GM18858 (cell line): Measurements from ENCODE around the gene KRT78.
"Not testable (repeated sequence)": the region's sequence is repeated elsewhere in the genome, so short reads cannot be mapped to it uniquely, and the experiment has no call there.

Experiments used
- ATAC-seq: cut with Tn5 transposase; IDR thresholded peaks from one replicate; pipeline ENCODE4 v1.9.1; 2021; ENCODE audit not compliant: unreplicated experiment

Gene KRT78

DNA sequence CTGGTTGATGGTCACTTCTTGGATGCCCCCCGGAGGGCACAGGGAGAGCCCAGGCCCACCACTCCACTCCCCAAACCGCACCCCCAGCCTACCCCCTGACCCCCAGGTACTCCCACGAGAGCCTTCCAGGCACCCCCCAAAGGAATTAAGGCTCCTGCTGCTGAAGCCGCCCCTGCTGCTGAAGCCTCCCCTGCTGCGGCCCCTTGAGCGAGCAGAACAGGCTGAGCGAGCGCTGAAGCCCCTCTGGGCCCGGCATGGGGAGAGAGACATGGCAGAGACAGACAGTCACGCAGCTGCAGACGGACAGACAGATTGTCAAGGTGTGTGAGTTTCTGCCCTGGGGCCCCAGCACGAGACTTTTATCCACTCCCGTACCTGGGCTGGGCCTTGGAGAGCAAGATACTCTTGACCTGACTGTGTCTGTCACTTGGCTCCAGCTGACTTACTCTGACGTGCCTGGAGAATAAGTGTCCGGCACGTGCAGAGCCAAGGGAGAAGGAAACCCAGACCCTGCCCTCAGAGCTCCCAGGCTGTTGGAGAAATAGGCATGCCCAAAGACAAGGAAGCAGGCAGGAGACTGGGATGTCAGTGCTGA lies at the start of gene KRT78:
Gene KRT78, minus strand, starts transcription at position 334 of the 595 bp plus-strand sequence. Its CDS starts 64 bp downstream, at position 270.
- ATAC-seq: no peak

DNA sequence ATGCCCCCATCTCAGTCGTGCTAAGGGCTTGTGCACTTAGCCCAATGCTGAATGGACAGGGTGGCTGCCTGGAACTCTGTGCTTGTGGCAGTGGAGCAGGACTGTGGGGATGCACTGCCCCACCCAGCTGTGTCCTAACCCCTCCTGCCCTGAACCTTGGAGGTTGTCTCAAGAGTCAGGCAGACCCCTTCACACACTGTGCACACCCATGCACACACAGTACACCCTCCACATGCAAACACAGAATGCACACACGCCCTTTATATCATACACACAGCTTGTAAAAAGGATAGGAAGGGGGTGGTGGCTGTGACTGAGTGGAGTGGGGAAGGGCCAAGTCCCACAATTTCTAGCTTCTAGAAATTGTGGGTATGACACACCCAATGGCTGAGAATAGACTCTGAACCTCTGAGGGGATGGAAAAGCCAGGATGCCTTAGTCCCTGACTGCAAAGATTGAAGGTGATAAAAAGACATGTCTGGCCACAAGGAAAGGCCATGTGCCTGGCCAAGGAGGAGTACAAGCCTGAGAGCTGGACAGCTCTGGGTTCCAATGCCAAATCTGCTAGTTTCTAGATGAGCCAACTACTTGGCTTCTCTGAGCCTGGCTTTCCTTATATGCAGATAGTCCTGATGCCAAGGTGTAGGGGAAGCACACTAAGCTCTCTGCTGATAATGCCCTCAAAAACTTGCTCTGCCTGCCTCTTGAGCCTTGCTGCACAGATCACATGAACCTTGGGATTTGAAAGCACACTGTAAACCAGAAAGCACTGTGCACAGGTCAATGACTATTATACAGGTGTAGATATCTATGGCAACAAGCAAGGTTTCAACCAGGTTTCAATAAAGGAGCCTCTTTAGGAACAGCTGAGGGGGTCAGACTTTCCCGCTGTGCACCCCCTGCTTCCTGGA lies 47.7 kb upstream of the KRT78 start:
- no peak for ATAC-seq

GRCh38 chr12:52895726-52896189 lies 47.0 kb upstream of the KRT78 start:
- no peak for ATAC-seq

GRCh38 chr12:52892974-52893373 lies 44.2 kb upstream of the KRT78 start:
- no peak for ATAC-seq

DNA sequence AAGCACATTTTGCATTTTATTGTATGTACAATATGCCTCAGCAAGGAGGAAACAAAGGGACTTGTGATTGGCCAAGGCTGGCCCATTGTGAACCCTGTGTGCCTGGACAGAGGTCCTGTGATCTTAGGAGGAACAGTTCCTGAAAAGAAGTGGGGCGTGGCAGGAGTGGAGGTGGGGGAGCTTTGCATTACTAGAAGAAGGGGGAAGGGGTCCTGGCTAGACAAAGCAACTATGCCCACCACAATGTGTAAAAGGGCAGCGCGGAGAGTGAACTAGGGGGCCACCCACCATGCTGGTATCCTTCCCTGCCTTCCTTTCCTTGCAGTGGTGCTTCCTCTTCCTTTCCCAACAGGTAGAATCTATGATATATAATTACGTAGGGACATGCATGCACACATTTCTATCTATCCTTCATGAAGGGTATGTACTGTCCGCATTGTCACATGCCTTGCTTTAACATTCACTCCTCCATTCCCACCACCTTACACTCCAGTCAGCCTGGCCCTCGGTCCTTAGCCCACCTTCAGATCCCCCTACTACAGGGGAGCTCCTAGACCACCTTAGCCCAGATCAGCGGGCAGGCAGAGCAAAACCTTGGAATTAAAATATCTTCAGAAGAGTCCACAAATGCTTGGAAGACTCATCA lies 43.5 kb upstream of the KRT78 start:
- no peak for ATAC-seq

GRCh38 chr12:52891044-52891443 lies 42.2 kb upstream of the KRT78 start:
- no peak for ATAC-seq

GRCh38 chr12:52890417-52890816 lies 41.6 kb upstream of the KRT78 start:
- no peak for ATAC-seq

DNA sequence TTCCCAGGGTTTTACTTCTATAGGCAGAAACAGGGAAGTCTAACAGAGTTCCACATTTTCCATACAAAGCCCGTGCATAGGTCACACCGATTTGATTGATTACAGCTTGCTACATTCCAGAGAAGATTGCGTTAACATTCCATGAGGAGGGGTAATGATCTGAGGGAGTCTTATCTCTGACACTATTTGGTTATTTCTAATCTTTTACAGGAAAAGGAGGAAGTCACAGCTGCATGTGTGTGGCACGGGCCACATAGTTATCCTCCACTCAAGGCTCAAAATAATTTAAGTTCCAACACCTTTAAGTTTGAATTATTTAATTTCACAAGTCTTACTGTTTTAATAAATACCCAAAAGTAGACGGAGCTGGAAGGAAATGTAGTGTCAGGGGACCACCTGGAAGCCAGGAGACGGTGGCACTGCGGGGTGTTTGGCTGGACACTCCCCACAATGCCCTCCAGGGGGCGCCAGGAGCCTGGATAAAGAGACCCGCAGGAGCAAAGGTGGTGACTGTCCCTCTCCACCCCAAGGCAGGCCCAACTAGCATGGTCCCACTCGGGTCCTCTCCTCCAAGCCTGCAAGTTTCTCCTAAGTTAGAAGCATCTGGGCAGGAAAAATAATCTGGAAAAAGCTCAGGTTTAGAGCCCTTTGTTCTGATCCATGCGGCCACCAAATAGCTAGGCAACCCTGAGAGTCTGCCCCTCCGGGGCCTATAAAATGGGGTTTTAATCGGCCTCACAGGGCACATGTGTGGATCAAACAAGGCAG lies 35.9 kb upstream of the KRT78 start:
- no peak for ATAC-seq

DNA sequence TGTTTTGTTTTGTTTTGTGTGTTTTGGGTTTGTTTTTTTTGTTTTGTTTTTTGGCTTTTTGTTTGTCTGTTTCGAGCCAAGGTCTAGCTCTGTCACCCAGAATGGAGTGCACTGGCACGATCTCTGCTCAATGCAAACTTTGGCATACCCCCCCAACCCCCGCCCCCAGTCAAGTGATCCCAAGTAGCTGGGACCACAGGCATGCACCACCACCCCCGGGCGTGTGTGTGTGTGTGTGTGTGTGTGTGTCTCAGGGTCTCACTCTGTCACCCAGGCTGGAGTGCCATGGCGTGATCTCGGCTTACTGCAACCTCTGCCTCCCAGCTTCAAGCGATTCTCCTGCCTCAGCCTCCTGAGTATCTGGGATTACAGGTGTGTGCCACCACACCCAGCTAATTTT lies 31.7 kb upstream of the KRT78 start:
- ATAC-seq: not testable (repeated sequence)

DNA sequence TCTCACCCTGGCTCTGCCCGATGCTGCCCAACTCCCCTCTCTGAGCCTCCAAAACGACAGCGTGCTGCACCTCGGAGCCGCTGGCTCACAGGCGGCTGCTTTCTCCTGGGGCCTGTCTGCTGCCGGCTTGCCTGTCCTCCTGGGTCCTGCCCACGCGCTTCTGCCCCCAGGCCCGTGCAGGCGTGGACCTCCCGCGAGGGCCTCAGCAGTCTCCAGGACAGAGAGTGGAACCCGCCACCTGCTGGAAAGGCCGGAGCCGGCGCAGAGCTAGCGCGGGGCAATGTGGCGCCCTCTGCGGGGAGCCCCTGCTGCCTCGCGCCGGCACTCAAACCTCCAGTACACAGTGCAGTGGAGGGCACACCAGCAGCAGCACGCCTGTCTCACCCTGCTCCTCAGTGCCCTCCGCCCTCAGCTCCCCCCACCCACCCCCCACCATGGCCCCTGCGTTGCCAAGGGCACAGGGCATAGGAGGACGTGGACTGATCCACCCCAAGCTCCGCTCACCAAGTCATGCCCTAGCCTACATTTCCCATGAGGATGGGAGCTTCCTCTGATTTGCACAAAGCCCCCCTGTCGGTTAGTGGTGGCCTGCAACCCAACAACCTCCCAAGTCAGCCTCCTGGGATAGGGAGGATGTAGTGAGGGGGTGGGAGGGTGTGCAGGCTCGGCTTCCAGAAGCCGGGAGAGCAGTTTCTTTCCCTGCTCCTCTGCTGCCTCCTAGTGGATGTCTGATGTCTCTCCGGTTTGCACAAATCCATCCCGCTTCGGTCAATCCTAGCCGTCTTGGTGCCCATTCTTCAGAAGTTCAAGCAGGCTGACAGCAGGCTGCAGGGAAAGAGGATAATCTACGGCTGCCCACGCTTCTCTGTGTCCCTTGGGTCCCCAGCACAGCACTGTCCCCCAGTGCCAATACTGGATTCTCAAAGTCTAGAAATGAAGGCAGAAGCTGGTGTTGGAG lies 30.9 kb upstream of the KRT78 start:
- ATAC-seq: no peak

DNA sequence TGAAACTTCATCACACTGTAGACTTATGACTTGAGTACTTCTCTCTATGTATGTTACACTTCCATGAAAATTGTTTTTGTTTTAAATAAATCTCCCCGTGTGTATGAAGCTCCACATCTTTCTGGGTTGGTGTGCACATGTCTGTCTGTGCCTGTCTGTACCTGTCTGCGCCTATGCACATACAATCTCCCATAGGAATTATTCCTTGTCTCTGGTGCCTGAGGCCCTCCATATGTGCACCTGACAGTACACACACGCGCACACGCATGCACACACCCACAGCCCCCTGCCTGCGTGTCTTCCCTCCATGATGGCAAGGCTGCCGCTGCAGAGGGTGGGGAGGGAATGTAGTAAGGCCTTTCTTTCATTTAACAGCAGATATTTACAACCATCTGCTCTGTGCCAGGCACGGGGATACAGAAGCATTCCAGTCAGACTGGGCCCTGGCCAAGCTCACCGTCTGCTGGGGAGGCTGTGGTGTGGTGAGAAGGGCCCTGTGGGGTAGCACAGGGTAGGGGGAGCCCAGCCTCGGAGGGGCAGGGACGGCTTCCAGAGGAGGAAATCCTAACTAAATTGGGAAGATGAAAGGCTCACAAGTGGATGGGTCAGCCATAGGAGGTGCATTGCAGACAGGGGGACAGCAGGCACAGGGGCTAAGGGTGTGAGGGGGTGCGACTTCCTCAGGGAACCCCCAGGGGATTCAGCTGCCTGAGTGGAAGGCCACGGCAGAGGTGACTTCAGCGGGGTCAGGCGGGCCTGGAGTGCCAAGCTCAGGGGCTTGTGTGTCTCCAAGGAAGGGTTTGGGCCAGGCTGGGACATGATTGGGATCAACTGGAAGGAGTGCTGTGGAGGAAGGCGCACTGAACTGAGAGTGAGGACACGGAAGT lies 30.0 kb upstream of the KRT78 start:
- ATAC-seq: no peak

- ATAC-seq: no peak
These were observed 28.4 kb upstream of the KRT78 start for GRCh38 chr12:52877242-52877641.

DNA sequence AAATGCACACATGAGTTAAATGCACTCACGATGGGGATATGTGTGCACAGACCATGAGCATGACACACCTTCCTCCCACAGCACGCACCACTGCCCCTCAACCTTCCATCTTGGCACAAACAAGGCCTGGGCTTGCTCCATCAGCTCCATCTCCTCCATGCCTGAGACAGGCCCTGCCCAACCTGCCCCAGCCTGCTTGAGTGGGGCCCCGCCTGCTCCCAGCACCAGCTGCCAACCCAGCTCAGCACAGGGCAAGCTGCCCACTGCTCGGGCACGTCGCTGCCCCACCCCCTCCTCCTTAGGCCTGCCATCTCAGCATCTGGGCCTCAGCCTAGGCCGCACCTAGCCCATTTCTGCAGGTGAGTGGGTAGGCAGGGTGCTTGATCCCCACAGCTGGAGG lies 27.6 kb upstream of the KRT78 start:
- ATAC-seq: no peak

DNA sequence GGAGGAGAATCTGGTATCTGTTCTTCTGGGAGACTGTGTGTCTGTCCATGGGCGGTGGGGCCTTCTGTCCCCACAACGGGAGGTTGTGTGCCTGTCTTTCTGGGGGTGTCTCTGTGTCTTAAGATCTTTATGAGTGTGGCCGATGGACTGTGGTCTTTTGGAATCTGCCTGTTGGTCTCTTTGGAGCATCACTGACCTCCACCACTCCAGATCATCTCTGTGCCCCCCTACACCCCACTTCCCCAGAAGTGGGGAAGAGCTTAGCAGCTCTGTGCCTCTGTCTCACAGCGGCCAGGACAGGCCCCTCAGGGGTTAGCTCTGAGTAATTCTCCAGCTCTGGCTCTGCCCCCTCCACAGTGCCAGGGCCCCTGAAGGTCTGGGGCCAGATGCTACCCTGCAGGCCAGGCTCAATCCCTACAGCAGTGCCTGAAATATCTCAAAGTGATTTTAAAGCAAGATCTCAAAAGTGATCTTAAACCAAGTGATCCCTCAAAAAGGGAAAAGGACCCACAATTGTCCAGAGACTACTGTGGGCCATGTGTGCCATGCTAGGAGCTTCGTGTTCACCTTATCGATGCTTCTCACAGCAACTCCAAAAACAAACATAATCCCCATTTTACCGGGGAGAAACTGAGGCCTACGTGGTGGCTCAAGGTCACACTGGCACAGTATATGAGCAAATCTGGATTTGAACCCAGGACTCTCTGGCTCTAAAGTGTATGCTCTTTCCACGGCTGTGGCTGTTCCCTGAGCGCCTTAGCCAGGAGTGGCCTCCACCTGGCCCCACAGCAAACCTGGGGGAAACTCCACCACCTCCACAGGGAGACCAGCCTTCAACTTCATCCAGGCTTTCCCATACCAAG lies 26.0 kb upstream of the KRT78 start:
- no peak for ATAC-seq

GRCh38 chr12:52873832-52874572 lies 25.2 kb upstream of the KRT78 start:
- no peak for ATAC-seq

DNA sequence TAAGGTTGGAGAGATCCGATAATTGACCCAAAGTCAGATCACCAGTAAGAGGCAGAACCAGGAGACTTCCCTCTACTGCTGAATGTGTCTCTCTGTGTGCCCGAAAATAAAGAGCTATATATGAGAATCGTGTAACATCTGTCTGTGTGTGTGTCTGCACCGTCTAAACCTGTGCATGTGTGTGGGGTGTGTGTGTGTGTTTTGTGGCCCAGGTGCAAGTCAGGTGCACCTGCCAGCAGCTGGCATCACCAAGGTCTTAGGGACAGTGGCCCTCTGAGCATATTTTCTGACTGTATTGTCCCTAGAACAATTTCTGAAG lies 24.7 kb upstream of the KRT78 start:
- no peak for ATAC-seq

GRCh38 chr12:52872644-52873389 lies 24.0 kb upstream of the KRT78 start:
- ATAC-seq: no peak
